Measurements from ENCODE around the gene WHRN. TPM values are rescaled to one million over a fixed set of nuclear protein-coding genes. Genes with fewer than 3 reads are reported as not detected.

WHRN gene
- total and polyA plus RNA-seq, 2 of the 13 experiments (the other 11 are each of a cell fraction or from before 2014, with no cell fraction given): 2.3 to 5.3 TPM

DNA sequence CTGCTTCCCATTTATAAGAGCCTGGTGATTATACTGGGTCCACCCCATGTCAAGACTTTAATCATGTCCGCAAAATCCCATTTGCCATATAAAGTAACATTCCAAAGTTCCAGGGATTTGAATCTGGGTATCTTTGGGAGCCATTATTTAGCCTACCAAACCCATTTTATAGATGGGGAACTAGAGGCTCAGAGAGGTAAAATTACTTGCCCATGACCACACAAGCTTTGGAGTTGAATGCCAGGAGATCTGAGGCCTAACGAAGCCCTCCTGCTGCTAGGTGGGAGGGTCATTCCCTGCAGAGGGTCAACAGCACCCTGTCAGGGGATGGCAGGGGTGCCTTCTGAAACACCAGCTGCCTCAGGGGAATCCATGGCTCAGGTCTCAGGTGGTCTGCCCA lies 104.5 kb downstream of the WHRN start:
- Histone ChIP-seq H3K4me3 (replicated peaks in 1 of 3; ENCODE audit: insufficient read depth in 1 of 3, low read depth in 2 of 3, low read length in 3 of 3) (peak overlapping the region in 1 of 3 experiments; percentile 44; a peak in 2 of 6 replicates), H3K27ac (ENCODE audit: extremely low read length, insufficient read depth, low read length) (peak overlapping the region; percentile 52), H4K20me1 (ENCODE audit: insufficient read depth, low read length) (no peaks in the 10 kb centered on the region), H3K36me3 (replicated peaks in 1 of 2; ENCODE audit: control insufficient read depth in 1 of 2, insufficient read depth in 2 of 2, low read length in 2 of 2) (no peaks in the 10 kb centered on the region), H3K4me1 (ENCODE audit: insufficient read depth, low read length) (peaks cover 64% of the 10 kb centered on the region), H3K27me3 (ENCODE audit: control insufficient read depth in 1 of 2, insufficient read depth in 2 of 2, low read length in 2 of 2) (no peaks in the 10 kb centered on the region), H3K9ac (ENCODE audit: insufficient read depth, low read depth, low read length) (peak overlapping the region; percentile 19; the same call in 1 of the 2 replicates), H3K79me2 (ENCODE audit: insufficient read depth, low read length) (no peaks in the 10 kb centered on the region), H3K9me3 (ENCODE audit: low read length) (no peaks in the 10 kb centered on the region), H2AFZ (ENCODE audit: low read length) (no peak overlapping the region), H3K4me2 (ENCODE audit: low read depth, low read length) (peak overlapping the region; percentile 69)
- TF ChIP-seq, protein P1, sequence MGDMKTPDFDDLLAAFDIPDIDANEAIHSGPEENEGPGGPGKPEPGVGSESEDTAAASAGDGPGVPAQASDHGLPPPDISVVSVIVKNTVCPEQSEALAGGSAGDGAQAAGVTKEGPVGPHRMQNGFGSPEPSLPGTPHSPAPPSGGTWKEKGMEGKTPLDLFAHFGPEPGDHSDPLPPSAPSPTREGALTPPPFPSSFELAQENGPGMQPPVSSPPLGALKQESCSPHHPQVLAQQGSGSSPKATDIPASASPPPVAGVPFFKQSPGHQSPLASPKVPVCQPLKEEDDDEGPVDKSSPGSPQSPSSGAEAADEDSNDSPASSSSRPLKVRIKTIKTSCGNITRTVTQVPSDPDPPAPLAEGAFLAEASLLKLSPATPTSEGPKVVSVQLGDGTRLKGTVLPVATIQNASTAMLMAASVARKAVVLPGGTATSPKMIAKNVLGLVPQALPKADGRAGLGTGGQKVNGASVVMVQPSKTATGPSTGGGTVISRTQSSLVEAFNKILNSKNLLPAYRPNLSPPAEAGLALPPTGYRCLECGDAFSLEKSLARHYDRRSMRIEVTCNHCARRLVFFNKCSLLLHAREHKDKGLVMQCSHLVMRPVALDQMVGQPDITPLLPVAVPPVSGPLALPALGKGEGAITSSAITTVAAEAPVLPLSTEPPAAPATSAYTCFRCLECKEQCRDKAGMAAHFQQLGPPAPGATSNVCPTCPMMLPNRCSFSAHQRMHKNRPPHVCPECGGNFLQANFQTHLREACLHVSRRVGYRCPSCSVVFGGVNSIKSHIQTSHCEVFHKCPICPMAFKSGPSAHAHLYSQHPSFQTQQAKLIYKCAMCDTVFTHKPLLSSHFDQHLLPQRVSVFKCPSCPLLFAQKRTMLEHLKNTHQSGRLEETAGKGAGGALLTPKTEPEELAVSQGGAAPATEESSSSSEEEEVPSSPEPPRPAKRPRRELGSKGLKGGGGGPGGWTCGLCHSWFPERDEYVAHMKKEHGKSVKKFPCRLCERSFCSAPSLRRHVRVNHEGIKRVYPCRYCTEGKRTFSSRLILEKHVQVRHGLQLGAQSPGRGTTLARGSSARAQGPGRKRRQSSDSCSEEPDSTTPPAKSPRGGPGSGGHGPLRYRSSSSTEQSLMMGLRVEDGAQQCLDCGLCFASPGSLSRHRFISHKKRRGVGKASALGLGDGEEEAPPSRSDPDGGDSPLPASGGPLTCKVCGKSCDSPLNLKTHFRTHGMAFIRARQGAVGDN (CRISPR knock-in tag; IDR thresholded peaks at IDR 0.05): peak; percentile 19; the same call in 1 of the 2 replicates
- peak; percentile 90 for TF ChIP-seq ZNF629 (CRISPR knock-in tag; conservative IDR thresholded peaks at IDR 0.05)
- TF ChIP-seq EED (CRISPR knock-in tag; IDR thresholded peaks at IDR 0.05): no peak
- WGBS (ENCODE audit: low lambda C conversion rate): 79% methylated on average over 2 of the region's 2 CpGs
- ChIA-PET POLR2A (interaction anchor here (0.9 to 1.9 kb wide), 5 partner anchors 8 to 187 kb away, joined by 4 to 5 read pairs (median 4); partner anchors contain the start of genes AKNA and ATP6V1G1), CTCF (ENCODE audit: low intra/inter-chr PET ratio, low total read pairs) (no interaction called here)
- in situ Hi-C loops (cut with HindIII; ENCODE audit: extremely low pct_ligation_motif_present, low pct_unique_long_range_greater_than_20kb): loop anchor here (10.0 to 25.0 kb wide), 3 partner anchors 104 to 512 kb away; partner anchors contain the start of genes TEX53 and WHRN
- ATAC-seq (no peak), FAIRE-seq (no peak), DNase-seq (ENCODE audit: low spot score) (no peak)
- BruUV-seq (replicated peaks): no TSS peak
- intact Hi-C loops (cut with micrococcal nuclease; ENCODE audit: unreplicated experiment): loop anchor here (10.0 kb wide), 2 partner anchors 614 to 1834 kb away; no protein-coding TSS in a partner anchor

Measured in HepG2 (cell line).